ENCODE data around the gene PROC.

The PROC gene

GRCh38 chr2:127469051-127469450 is 50.8 kb downstream of the PROC start:
- Histone ChIP-seq H3K9ac (ENCODE audit: insufficient read length, low read depth) (no peak overlapping the region), H3K27me3 (ENCODE audit: insufficient read depth, insufficient read length) (no peaks in the 10 kb centered on the region), H3K36me3 (ENCODE audit: insufficient read depth, insufficient read length, low read length) (peaks cover 26% of the 10 kb centered on the region), H3K9me3 (ENCODE audit: insufficient read depth, low read length) (no peaks in the 10 kb centered on the region), H3K4me1 (ENCODE audit: insufficient read depth, insufficient read length) (no peaks in the 10 kb centered on the region), H3K4me3 (ENCODE audit: insufficient read length, low read depth) (no peak overlapping the region)
- TF ChIP-seq YY1 (IDR thresholded peaks at IDR 0.05; ENCODE audit: insufficient read depth, insufficient read length) (no peak), ZNF274 (IDR thresholded peaks at IDR 0.05; ENCODE audit: low read depth, low read length) (no peak)
- no peak for DNase-seq (ENCODE audit: low read depth, low spot score)

GRCh38 chr2:127469974-127470373 is 51.7 kb downstream of the PROC start:
- Histone ChIP-seq H3K27me3 (ENCODE audit: insufficient read depth, insufficient read length) (no peaks in the 10 kb centered on the region), H3K4me1 (ENCODE audit: insufficient read depth, insufficient read length) (no peaks in the 10 kb centered on the region), H3K36me3 (ENCODE audit: insufficient read depth, insufficient read length, low read length) (peaks cover 26% of the 10 kb centered on the region), H3K9ac (ENCODE audit: insufficient read length, low read depth) (no peak overlapping the region), H3K9me3 (ENCODE audit: insufficient read depth, low read length) (no peaks in the 10 kb centered on the region), H3K4me3 (ENCODE audit: insufficient read length, low read depth) (no peak overlapping the region)
- no peak for DNase-seq (ENCODE audit: low read depth, low spot score)
- TF ChIP-seq SUZ12 (IDR thresholded peaks at IDR 0.05; ENCODE audit: extremely low read depth, insufficient read depth, insufficient read length) (no peak), YY1 (IDR thresholded peaks at IDR 0.05; ENCODE audit: insufficient read depth, insufficient read length) (no peak), ZNF274 (IDR thresholded peaks at IDR 0.05; ENCODE audit: low read depth, low read length) (no peak)

- Histone ChIP-seq H3K9ac (ENCODE audit: insufficient read length, low read depth) (no peak overlapping the region), H3K9me3 (ENCODE audit: insufficient read depth, low read length) (peaks cover 9% of the 10 kb centered on the region), H3K27me3 (ENCODE audit: insufficient read depth, insufficient read length) (no peaks in the 10 kb centered on the region), H3K4me3 (ENCODE audit: insufficient read length, low read depth) (no peak overlapping the region), H3K4me1 (ENCODE audit: insufficient read depth, insufficient read length) (no peaks in the 10 kb centered on the region), H3K36me3 (ENCODE audit: insufficient read depth, insufficient read length, low read length) (peaks cover 26% of the 10 kb centered on the region)
- DNase-seq (ENCODE audit: low read depth, low spot score) = no peak
- no peak for TF ChIP-seq SUZ12 (IDR thresholded peaks at IDR 0.05; ENCODE audit: extremely low read depth, insufficient read depth, insufficient read length)
- no peak for TF ChIP-seq YY1 (IDR thresholded peaks at IDR 0.05; ENCODE audit: insufficient read depth, insufficient read length)
- TF ChIP-seq ZNF274 (IDR thresholded peaks at IDR 0.05; ENCODE audit: low read depth, low read length) = no peak
These were observed 53.2 kb downstream of the PROC start for GRCh38 chr2:127471286-127471988.

GRCh38 chr2:127472268-127472667 is 54.0 kb downstream of the PROC start:
- H3K9ac ChIP-seq (ENCODE audit: insufficient read length, low read depth) = no peak overlapping the region
- peaks cover 9% of the 10 kb centered on the region for H3K9me3 ChIP-seq (ENCODE audit: insufficient read depth, low read length)
- TF ChIP-seq ZNF274 (IDR thresholded peaks at IDR 0.05; ENCODE audit: low read depth, low read length) (no peak), YY1 (IDR thresholded peaks at IDR 0.05; ENCODE audit: insufficient read depth, insufficient read length) (no peak), SUZ12 (IDR thresholded peaks at IDR 0.05; ENCODE audit: extremely low read depth, insufficient read depth, insufficient read length) (no peak)
- H3K27me3 ChIP-seq (ENCODE audit: insufficient read depth, insufficient read length) = no peaks in the 10 kb centered on the region
- no peak for DNase-seq (ENCODE audit: low read depth, low spot score)
- H3K4me1 ChIP-seq (ENCODE audit: insufficient read depth, insufficient read length) = no peaks in the 10 kb centered on the region
- H3K4me3 ChIP-seq (ENCODE audit: insufficient read length, low read depth) = no peak overlapping the region
- peaks cover 23% of the 10 kb centered on the region for H3K36me3 ChIP-seq (ENCODE audit: insufficient read depth, insufficient read length, low read length)

GRCh38 chr2:127475788-127476187 is 57.6 kb downstream of the PROC start:
- Histone ChIP-seq H3K27me3 (ENCODE audit: insufficient read depth, insufficient read length) (no peaks in the 10 kb centered on the region), H3K9me3 (ENCODE audit: insufficient read depth, low read length) (peaks cover 9% of the 10 kb centered on the region), H3K4me3 (ENCODE audit: insufficient read length, low read depth) (no peak overlapping the region), H3K36me3 (ENCODE audit: insufficient read depth, insufficient read length, low read length) (peaks cover 9% of the 10 kb centered on the region), H3K4me1 (ENCODE audit: insufficient read depth, insufficient read length) (no peaks in the 10 kb centered on the region), H3K9ac (ENCODE audit: insufficient read length, low read depth) (no peak overlapping the region)
- TF ChIP-seq ZNF274 (IDR thresholded peaks at IDR 0.05; ENCODE audit: low read depth, low read length) (no peak), YY1 (IDR thresholded peaks at IDR 0.05; ENCODE audit: insufficient read depth, insufficient read length) (no peak), SUZ12 (IDR thresholded peaks at IDR 0.05; ENCODE audit: extremely low read depth, insufficient read depth, insufficient read length) (no peak)
- DNase-seq (ENCODE audit: low read depth, low spot score) = no peak

Data from NT2/D1 (cell line).